HepG2 (cell line): Measurements from ENCODE around the gene FOXR2. TPM values are rescaled to one million over a fixed set of nuclear protein-coding genes. Genes with fewer than 3 reads are reported as not detected.

Experiments used
- ATAC-seq: fragments of 200-7000 bp; cut with Tn5 transposase; 3 replicates; pipeline ENCODE4 v1.9.1; 2020; ENCODE audit warnings: mild to moderate bottlenecking, moderate library complexity
- BruUV-seq: library from RNA; stranded (reverse); fragments of 400-500 nt; replicated peaks from 2 replicates; lab custom pipeline; 2021; lab: Mats Ljungman, UMichigan
- CTCF ChIA-PET: fragments of 300-600 bp; formaldehyde crosslinking; extraction: SDS; loops from one replicate; lab custom pipeline; 2021; ENCODE audit warnings: low total read pairs, inconsistent platforms, low intra/inter-chr PET ratio; lab: Yijun Ruan, JAX
- POLR2A ChIA-PET: fragments of 350-600 bp; sonication (Branson Sonifier 250); formaldehyde crosslinking; loops from one replicate; lab custom pipeline; 2020; ENCODE audit warnings: antibody characterized with exemption, inconsistent platforms; lab: Yijun Ruan, JAX
- DNase-seq: peaks from one replicate; pipeline ENCODE4 v3.0.0-alpha.2; 2015; ENCODE audit warnings: low spot score
- FAIRE-seq: peaks from 3 replicates; lab custom pipeline; 2011; peaks lifted over from hg19 to GRCh38; lab: Jason Lieb, UNC
- H2AFZ ChIP-seq: one replicate; pipeline ENCODE4 v1.6.1; 2011; ENCODE audit warnings: low read length, inconsistent platforms
- H3K27ac ChIP-seq: fragments of 300-600 bp; 3 replicates; pipeline ENCODE4 v1.8.0; 2011; ENCODE audit warnings: mixed run types, mild to moderate bottlenecking, mixed read lengths, low read length, inconsistent platforms; ENCODE audit not compliant: insufficient read depth; ENCODE audit errors: extremely low read length
- H3K27me3 ChIP-seq, 2 experiments: fragments of 200-600 bp in 1 of 2; 2 replicates in 1 of 2; 3 replicates in 1 of 2; pipeline versions ENCODE4 v1.6.0 to v1.8.0; 2011; ENCODE audit warnings: low read length in 2 of 2, mild to moderate bottlenecking in 2 of 2, moderate library complexity in 2 of 2, inconsistent platforms in 1 of 2; ENCODE audit not compliant: insufficient read depth in 2 of 2, control insufficient read depth in 1 of 2
- H3K36me3 ChIP-seq, 2 experiments: fragments of 200-600 bp in 1 of 2; replicated peaks in 1 of 2; 2 replicates in 1 of 2; 3 replicates in 1 of 2; pipeline versions ENCODE4 v1.5.1 to v1.8.0; 2011; ENCODE audit warnings: low read length in 2 of 2, inconsistent platforms in 1 of 2; ENCODE audit not compliant: insufficient read depth in 2 of 2, control insufficient read depth in 1 of 2
- H3K4me1 ChIP-seq: 2 replicates; pipeline ENCODE4 v1.5.1; 2012; ENCODE audit warnings: low read length, inconsistent platforms; ENCODE audit not compliant: insufficient read depth
- H3K4me2 ChIP-seq: 2 replicates; pipeline ENCODE4 v1.6.0; 2011; ENCODE audit warnings: low read depth, low read length, inconsistent platforms
- H3K4me3 ChIP-seq, 3 experiments: fragments of 200-600 bp in 1 of 3; sonication (generic), shearing (Covaris generic) in 1 of 3; replicated peaks in 1 of 3; 2 replicates each; pipeline ENCODE4 v1.5.1; 2011 to 2016; ENCODE audit warnings: low read length in 3 of 3, inconsistent platforms in 2 of 3, low read depth in 2 of 3, mild to moderate bottlenecking in 2 of 3, control low read depth in 1 of 3, mixed read lengths in 1 of 3; ENCODE audit not compliant: insufficient read depth in 1 of 3
- H3K79me2 ChIP-seq: one replicate; pipeline ENCODE4 v1.6.1; 2011; ENCODE audit warnings: low read length, inconsistent platforms; ENCODE audit not compliant: insufficient read depth
- H3K9ac ChIP-seq: 2 replicates; pipeline ENCODE4 v1.6.0; 2011; ENCODE audit warnings: mild to moderate bottlenecking, low read depth, low read length, inconsistent platforms; ENCODE audit not compliant: insufficient read depth
- H3K9me3 ChIP-seq: 2 replicates; pipeline ENCODE4 v1.5.1; 2012; ENCODE audit warnings: mild to moderate bottlenecking, low read length
- H4K20me1 ChIP-seq: 2 replicates; pipeline ENCODE4 v1.6.0; 2011; ENCODE audit warnings: inconsistent platforms, mild to moderate bottlenecking, low read length, moderate library complexity; ENCODE audit not compliant: insufficient read depth
- ADNP ChIP-seq: sonication (generic); formaldehyde crosslinking; IDR thresholded peaks from 2 replicates; pipeline ENCODE4 v1.4.0; 2020; ENCODE audit warnings: missing genetic modification reagents
- ATAD3A ChIP-seq: sonication (generic); formaldehyde crosslinking; IDR thresholded peaks from 2 replicates; pipeline ENCODE4 v1.4.0; 2020; ENCODE audit warnings: missing genetic modification reagents
- MBNL3 ChIP-seq: fragments of 250-450 bp; sonication (Bioruptor Pico); conservative IDR thresholded peaks from 2 replicates; pipeline ENCODE4 v1.8.0; 2022; ENCODE audit warnings: mild to moderate bottlenecking, inconsistent platforms
- REPIN1 ChIP-seq: sonication (generic); formaldehyde crosslinking; IDR thresholded peaks from 2 replicates; pipeline ENCODE4 v1.8.0; 2022; ENCODE audit warnings: missing genetic modification reagents, low read depth, mild to moderate bottlenecking, borderline replicate concordance
- RFX1 ChIP-seq: fragments of 450-650 bp; IDR thresholded peaks from 2 replicates; pipeline ENCODE4 v1.6.1; 2017
- SMAD1 ChIP-seq: sonication (generic); formaldehyde crosslinking; IDR thresholded peaks from 2 replicates; pipeline ENCODE4 v1.4.0; 2020; ENCODE audit warnings: missing genetic modification reagents, low read depth, mild to moderate bottlenecking, borderline replicate concordance
- U2AF1 ChIP-seq: fragments of 200-400 bp; formaldehyde crosslinking; optimal IDR thresholded peaks from 2 replicates; pipeline ENCODE3; 2017; ENCODE audit warnings: mild to moderate bottlenecking, low read depth, low read length
- ZBTB20 ChIP-seq: sonication (generic); formaldehyde crosslinking; IDR thresholded peaks from 2 replicates; pipeline ENCODE4 v1.8.1; 2023; ENCODE audit warnings: missing genetic modification reagents, low read depth, mild to moderate bottlenecking, borderline replicate concordance
- ZC3H13 ChIP-seq: sonication (generic); formaldehyde crosslinking; IDR thresholded peaks from 2 replicates; pipeline ENCODE4 v1.8.1; 2023; ENCODE audit warnings: mild to moderate bottlenecking, missing genetic modification reagents, moderate library complexity
- ZNF256 ChIP-seq: sonication (generic); formaldehyde crosslinking; conservative IDR thresholded peaks from 2 replicates; pipeline ENCODE4 v1.4.0; 2020; ENCODE audit warnings: missing genetic modification reagents
- ZNF780A ChIP-seq: sonication (generic); formaldehyde crosslinking; IDR thresholded peaks from 2 replicates; pipeline ENCODE4 v1.8.0; 2022; ENCODE audit warnings: mild to moderate bottlenecking, missing genetic modification reagents, moderate library complexity
- ZNF839 ChIP-seq: sonication (generic); formaldehyde crosslinking; IDR thresholded peaks from 2 replicates; pipeline ENCODE4 v1.4.0; 2020; ENCODE audit warnings: missing genetic modification reagents, mild to moderate bottlenecking, borderline replicate concordance
- ZNF841 ChIP-seq: sonication (generic); formaldehyde crosslinking; IDR thresholded peaks from 2 replicates; pipeline ENCODE4 v1.8.1; 2023; ENCODE audit warnings: missing genetic modification reagents, borderline replicate concordance
- WGBS: methylation state at CpG from one replicate; pipeline ENCODE4 v1.1.6; 2017; ENCODE audit warnings: low lambda C conversion rate; 5-methylcytosine and 5-hydroxymethylcytosine counted together
- in situ Hi-C: cut with HindIII; loops from 2 replicates; pipeline ENCODE4 v1.10.0; 2017; ENCODE audit warnings: low pct_unique_long_range_greater_than_20kb; ENCODE audit not compliant: extremely low pct_ligation_motif_present
- intact Hi-C: fragments of 100-400 bp; cut with micrococcal nuclease; formaldehyde crosslinking; loops from one replicate; pipeline ENCODE4 v1.10.0; 2022; ENCODE audit not compliant: unreplicated experiment
- polyA plus RNA-seq, 8 experiments: library from polyadenylated mRNA; depleted of rRNA in 3 of 8; stranded (reverse) in 7 of 8; unstranded in 1 of 8; fragments of >200 nt; fragmentation: Illumina TruSeq in 4 of 8; extraction: Trizol in 4 of 8; gene quantifications; 2 replicates each; pipeline versions ENCODE4 v1.2.1 to v1.2.3, GENCODE V29; 2011 to 2016; ENCODE audit warnings: low read depth in 4 of 8, missing spikeins in 1 of 8, mixed read lengths in 1 of 8; ENCODE audit not compliant: insufficient read depth in 1 of 8
- total RNA-seq, 5 experiments: library from RNA; depleted of rRNA; stranded (reverse); fragments of >200 nt; fragmentation: Illumina TruSeq; extraction: Trizol; gene quantifications; 2 replicates each; pipeline ENCODE4 v1.2.3, GENCODE V29; 2016; ENCODE audit warnings: low read depth in 1 of 5
- TF ChIP-seq, protein P1 (sequence below): IDR thresholded peaks from 2 replicates; pipeline ENCODE4 v1.6.1; 2016; ENCODE audit warnings: missing biosample characterization, missing genetic modification reagents, low read depth
- TF ChIP-seq, protein P2 (sequence below): sonication (generic); formaldehyde crosslinking; IDR thresholded peaks from 2 replicates; pipeline ENCODE4 v1.5.0; 2020; ENCODE audit warnings: mild to moderate bottlenecking, low read depth, missing genetic modification reagents, borderline replicate concordance
- TF ChIP-seq, protein P3 (sequence below): sonication (generic); formaldehyde crosslinking; IDR thresholded peaks from 2 replicates; pipeline ENCODE4 v1.8.1; 2023; ENCODE audit warnings: missing genetic modification reagents, mild to moderate bottlenecking, borderline replicate concordance
- TF ChIP-seq, protein P4 (sequence below): IDR thresholded peaks from 2 replicates; pipeline ENCODE4 v1.6.1; 2016; ENCODE audit warnings: low read depth, borderline replicate concordance

FOXR2 gene
- total and polyA plus RNA-seq, 2 of the 13 experiments (the other 11 are each of a cell fraction or from before 2014, with no cell fraction given) = not detected

DNA sequence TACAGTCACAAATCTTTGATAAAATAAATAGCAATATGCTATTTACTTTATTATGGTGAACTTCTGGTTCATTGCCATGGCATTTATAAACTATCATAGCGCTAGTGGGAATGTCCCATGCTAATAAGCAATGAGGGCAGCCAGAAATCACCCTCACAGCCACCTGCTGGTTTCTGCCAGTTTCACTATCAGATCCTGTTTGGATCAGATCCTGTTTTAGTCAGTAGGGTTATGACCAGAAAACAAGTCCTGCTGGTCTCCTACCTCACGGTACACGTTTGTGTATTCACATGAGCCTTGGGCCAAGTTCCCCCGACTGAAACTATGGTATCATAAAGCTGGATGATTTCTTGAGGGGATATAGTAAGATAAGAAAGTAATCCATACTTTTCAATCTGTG is 17.7 kb downstream of the FOXR2 start (continued):
- TF ChIP-seq, protein P1, sequence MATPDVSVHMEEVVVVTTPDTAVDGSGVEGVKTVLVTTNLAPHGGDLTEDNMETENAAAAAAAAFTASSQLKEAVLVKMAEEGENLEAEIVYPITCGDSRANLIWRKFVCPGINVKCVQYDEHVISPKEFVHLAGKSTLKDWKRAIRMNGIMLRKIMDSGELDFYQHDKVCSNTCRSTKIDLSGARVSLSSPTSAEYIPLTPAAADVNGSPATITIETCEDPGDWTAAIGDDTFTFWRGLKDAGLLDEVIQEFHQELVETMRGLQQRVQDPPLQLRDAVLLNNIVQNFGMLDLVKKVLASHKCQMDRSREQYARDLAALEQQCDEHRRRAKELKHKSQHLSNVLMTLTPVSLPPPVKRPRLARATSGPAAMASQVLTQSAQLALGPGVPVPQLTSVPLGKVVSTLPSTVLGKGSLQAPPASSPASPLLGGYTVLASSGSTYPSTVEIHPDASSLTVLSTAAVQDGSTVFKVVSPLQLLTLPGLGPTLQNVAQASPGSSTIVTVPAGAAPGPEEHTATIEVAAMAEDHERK = no peak
- TF ChIP-seq, protein P2, sequence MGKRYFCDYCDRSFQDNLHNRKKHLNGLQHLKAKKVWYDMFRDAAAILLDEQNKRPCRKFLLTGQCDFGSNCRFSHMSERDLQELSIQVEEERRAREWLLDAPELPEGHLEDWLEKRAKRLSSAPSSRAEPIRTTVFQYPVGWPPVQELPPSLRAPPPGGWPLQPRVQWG (CRISPR knock-in tag) = no peak
- no peak for TF ChIP-seq RFX1

DNA sequence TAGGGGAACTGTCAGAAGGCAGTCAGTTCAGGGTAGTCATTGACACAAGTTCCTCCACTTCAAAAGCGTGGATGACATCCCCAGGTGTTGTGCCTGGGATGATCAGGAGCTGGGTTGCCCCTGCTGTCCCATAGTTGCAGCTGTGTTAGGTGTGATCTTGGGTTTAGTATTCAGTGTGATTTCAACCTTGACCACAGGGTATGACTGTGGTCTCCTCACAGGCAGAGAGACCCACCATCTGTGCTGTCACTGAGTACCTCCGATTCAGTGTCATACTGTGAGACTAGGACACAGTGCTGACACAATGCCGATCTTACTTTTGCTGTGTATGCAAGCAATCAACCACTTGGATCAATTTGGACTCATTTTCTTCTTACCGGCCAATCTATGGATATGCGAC is 25.2 kb downstream of the FOXR2 start:
- intact Hi-C loops (no loop called here), in situ Hi-C loops (no loop called here)
- Histone ChIP-seq H4K20me1 (no peaks in the 10 kb centered on the region), H3K36me3 (no peaks in the 10 kb centered on the region), H3K9ac (no peak overlapping the region), H2AFZ (no peak overlapping the region), H3K9me3 (no peaks in the 10 kb centered on the region), H3K4me1 (no peaks in the 10 kb centered on the region), H3K27ac (no peak overlapping the region), H3K4me3 (no peak overlapping the region), H3K4me2 (no peak overlapping the region), H3K27me3 (no peaks in the 10 kb centered on the region), H3K79me2 (no peaks in the 10 kb centered on the region)
- BruUV-seq = no TSS peak
- ATAC-seq (no peak), DNase-seq (no peak), FAIRE-seq (no peak)
- ChIA-PET POLR2A (no interaction called here), CTCF (no interaction called here)
- TF ChIP-seq ATAD3A (CRISPR knock-in tag) (no peak), ZNF839 (CRISPR knock-in tag) (no peak), ZNF780A (CRISPR knock-in tag) (no peak), ZNF256 (no peak), MBNL3 (CRISPR knock-in tag) (no peak), ZC3H13 (CRISPR knock-in tag) (no peak), U2AF1 (no peak), REPIN1 (CRISPR knock-in tag) (no peak), ZBTB20 (CRISPR knock-in tag) (no peak), SMAD1 (CRISPR knock-in tag) (no peak), ZNF841 (CRISPR knock-in tag) (no peak), ADNP (no peak)
- TF ChIP-seq, protein P3, sequence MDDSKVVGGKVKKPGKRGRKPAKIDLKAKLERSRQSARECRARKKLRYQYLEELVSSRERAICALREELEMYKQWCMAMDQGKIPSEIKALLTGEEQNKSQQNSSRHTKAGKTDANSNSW (CRISPR knock-in tag) = no peak
- TF ChIP-seq, protein P4, sequence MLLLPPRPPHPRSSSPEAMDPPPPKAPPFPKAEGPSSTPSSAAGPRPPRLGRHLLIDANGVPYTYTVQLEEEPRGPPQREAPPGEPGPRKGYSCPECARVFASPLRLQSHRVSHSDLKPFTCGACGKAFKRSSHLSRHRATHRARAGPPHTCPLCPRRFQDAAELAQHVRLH (CRISPR knock-in tag) = no peak
- 50% methylated on average over 1 of the region's 5 CpGs for WGBS
